ENCODE data around the gene INTS14. TPM values are rescaled to one million over a fixed set of nuclear protein-coding genes. Genes with fewer than 3 reads are reported as not detected.
"Not testable (repeated sequence)": the region's sequence is repeated elsewhere in the genome, so short reads cannot be mapped to it uniquely, and the experiment has no call there.

INTS14 gene
- total RNA-seq, 1 experiment from 2014 or later = 55.3 TPM

DNA sequence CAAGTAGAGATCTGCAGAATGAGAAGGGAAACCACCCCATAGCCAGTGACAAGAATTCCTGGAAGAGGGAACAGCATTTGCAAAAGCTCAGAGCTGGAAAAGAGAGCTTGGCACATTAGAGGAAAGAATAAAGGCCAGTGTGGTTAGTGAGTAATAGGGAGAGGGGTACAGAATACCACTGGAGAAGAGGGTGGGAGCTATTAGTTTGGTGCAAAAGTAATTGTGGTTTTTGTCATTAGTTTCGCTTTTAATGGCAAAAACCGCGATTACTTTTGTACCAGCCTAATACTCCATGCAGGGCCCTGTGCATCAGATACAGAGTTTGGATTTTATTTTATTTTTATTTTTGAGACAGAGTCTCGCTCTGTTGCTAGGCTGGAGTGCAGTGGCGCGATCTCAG, 20.6 kb upstream of the INTS14 start:
- no peak for DNase-seq (ENCODE audit: low read depth)

DNA sequence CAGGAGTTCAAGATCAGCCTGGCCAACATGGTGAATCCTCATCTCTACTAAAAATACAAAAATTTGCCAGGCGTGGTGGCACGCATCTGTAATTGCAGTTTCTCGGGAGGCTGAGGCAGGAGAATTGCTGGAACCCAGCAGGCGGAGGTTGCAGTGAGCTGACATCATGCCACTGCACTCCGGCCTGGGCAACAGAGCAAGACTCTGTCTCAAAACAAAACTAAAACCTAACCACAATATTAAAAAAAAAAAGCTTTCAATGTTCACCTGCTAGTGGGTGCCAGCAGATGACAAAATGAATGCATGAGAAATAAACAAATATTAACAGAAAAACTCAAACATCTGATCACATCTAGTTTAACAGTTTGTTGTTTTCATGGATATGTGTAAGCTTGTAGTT, 19.8 kb upstream of the INTS14 start:
- DNase-seq (ENCODE audit: low read depth) = no peak

GRCh38 chr15:65629548-65629947, 18.6 kb upstream of the INTS14 start:
- no peak for DNase-seq (ENCODE audit: low read depth)

DNA sequence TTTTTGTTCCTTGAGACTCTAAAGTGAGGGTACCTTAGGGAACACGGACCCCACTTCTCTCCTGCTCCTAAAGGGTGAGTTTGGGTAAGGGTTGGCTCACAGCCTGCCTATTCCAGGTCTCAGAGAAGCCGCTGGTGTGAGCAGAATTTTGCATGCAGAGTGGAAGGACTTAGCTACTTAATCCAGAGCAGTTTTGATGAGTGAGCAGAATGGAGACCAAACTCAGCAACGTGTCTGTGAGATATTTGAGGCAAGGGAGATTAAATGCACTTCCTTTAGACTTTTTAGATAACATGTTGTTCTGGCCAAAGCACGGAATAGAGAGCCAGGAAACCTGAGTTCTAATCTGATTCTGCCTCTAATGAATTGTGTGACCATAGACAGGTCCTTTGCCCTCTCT, 15.9 kb upstream of the INTS14 start:
- no peak for DNase-seq (ENCODE audit: low read depth)

- no peak for DNase-seq (ENCODE audit: low read depth)
These were observed 12.2 kb upstream of the INTS14 start for GRCh38 chr15:65623103-65623502.

- no peak for DNase-seq (ENCODE audit: low read depth)
These were observed 10.7 kb upstream of the INTS14 start, which contains the start of gene SLC24A1 for GRCh38 chr15:65621638-65622037. TSS of gene SLC24A1 (plus strand) at chr15:65621938. CDS start at chr15:65624081, 2,143 bp downstream.

DNA sequence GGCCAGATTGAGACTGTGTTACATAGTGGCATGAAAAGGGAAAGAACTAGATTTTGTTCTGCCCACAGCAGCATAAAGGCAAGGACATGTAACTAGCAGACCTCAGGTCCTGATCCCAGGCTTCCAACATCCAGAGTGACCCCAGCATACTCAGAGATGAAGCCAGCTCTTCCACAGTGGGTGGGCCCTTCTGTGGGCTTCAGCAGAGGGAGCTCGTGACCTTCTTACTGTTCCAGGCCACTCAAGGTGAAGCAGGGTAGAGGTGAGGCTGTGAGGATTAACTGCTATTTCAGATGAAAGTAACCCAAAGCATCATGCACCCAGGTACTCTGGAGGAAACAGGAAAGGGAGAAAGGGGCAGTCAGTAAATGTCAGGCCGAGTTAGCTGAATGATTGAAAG, 9.9 kb upstream of the INTS14 start:
- DNase-seq (ENCODE audit: low read depth) = no peak

GRCh38 chr15:65619626-65620290, 8.8 kb upstream of the INTS14 start:
- no peak for DNase-seq (ENCODE audit: low read depth)

- DNase-seq (ENCODE audit: low read depth) = no peak
These were observed 7.7 kb upstream of the INTS14 start for GRCh38 chr15:65618560-65619109.

DNA sequence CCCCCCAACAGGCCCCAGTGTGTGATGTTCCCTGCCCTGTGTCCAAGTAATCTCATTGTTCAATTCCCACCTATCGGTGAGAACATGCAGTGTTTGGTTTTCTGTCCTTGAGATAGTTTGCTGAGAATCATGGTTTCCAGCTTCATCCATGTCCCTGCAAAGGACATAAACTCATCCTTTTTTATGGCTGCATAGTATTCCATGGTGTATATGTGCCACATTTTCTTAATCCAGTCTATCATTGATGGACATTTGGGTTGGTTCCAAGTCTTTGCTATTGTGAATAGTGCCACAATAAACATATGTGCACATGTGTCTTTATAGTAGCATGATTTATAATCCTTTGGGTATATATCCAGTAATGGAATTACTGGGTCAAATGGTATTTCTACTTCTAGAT, 5.0 kb upstream of the INTS14 start:
- not testable (repeated sequence) for DNase-seq (ENCODE audit: low read depth)

- DNase-seq (ENCODE audit: low read depth) = no peak
These were observed 2.2 kb upstream of the INTS14 start for GRCh38 chr15:65612949-65613744.

- no peak for DNase-seq (ENCODE audit: low read depth)
These were observed 1.6 kb upstream of the INTS14 start for GRCh38 chr15:65612616-65612946.

- DNase-seq (ENCODE audit: low read depth) = no peak
These were observed 1.1 kb upstream of the INTS14 start for GRCh38 chr15:65611888-65612615.

DNA sequence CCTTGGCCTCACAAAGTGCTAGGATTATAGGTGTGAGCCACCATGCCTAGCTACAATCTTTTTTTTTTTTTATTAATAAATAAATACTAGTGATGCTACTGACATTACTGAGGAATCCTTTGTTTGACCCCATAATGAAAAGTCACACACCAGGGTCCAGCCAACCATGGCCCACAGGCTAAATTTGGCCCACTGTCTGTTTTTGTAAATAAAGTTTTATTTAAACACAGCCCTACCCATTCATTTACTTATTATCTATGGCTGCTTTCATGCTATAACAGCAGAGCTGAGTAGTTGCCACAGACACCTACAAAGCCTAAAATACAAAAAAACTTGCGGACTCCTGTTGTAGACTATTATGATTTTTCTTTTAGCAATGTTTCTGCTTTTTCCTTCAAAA, 7.4 kb downstream of the INTS14 start:
- no peak for DNase-seq (ENCODE audit: low read depth)

GRCh38 chr15:65603134-65603533, 7.8 kb downstream of the INTS14 start:
- DNase-seq (ENCODE audit: low read depth) = no peak

- DNase-seq (ENCODE audit: low read depth) = no peak
These were observed 11.3 kb downstream of the INTS14 start for GRCh38 chr15:65599677-65600076.

GRCh38 chr15:65598468-65598867, 12.5 kb downstream of the INTS14 start:
- DNase-seq (ENCODE audit: low read depth) = no peak

- no peak for DNase-seq (ENCODE audit: low read depth)
These were observed 15.0 kb downstream of the INTS14 start for GRCh38 chr15:65595960-65596359.

GRCh38 chr15:65587094-65587493, 23.8 kb downstream of the INTS14 start:
- DNase-seq (ENCODE audit: low read depth) = no peak

- no peak for DNase-seq (ENCODE audit: low read depth)
These were observed 26.7 kb downstream of the INTS14 start for GRCh38 chr15:65584241-65584640.

DNA sequence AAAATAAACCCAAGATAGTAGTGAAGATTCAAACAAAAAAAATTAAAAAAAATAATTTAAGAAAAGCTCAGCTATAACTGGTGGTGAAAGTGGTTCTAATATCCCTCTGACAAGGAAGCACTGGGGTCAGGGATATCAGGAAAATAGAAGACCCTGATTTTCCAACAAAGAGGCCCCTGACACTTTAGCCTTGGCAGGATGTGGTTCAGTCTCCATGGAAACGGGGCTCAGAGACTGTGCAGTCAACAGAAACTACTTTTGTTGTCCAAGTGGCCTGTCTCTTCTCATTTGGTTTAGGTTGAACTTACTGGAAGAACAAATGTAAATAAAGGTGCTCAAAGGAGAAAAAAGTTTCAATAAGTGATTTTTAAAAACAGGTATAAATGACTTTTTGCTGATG, 27.2 kb downstream of the INTS14 start:
- DNase-seq (ENCODE audit: low read depth) = peak; percentile 76

DNA sequence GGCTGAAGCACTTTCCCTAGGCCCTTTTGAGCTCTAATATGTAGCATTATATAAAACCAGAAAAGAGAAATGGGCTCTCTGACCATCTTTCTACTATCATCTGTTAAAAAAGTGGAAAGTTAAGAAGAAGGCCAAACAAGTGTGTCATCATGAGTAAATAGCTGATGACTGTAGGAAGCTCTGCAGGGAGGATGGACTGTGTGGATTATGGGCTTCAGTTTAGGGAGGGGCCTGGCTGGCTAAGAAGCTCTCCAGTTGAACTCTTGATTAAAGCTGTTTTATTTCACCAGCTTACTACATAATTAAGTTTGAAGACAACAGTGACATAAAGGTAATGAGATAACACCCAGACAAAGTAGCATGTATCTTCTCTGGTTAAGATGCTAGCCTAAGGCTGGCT, 30.6 kb downstream of the INTS14 start:
- DNase-seq (ENCODE audit: low read depth) = peak; percentile 69

All from M059J (cell line).